GM23338 (cell line): ENCODE data around the gene ITGA1. TPM values are rescaled to one million over a fixed set of nuclear protein-coding genes. Genes with fewer than 3 reads are reported as not detected.

Source experiments
- ATAC-seq: fragments of 200-7000 bp; cut with Tn5 transposase; 3 replicates; pipeline ENCODE4 v1.9.1; 2020
- DNase-seq: peaks from one replicate; pipeline ENCODE4 v3.0.0-alpha.2; 2015; ENCODE audit warnings: low spot score
- H2AFZ ChIP-seq: fragments of 200-600 bp; sonication (generic); 2 replicates; pipeline ENCODE4 v1.8.0; 2016; ENCODE audit warnings: antibody characterized with exemption, mild to moderate bottlenecking, moderate library complexity
- H3F3A ChIP-seq: fragments of 200-600 bp; sonication (generic); replicated peaks from 2 replicates; pipeline ENCODE4 v1.8.0; 2017; ENCODE audit warnings: antibody characterized with exemption, mixed run types, low read depth
- H3K27ac ChIP-seq: fragments of 200-600 bp; sonication (generic); 2 replicates; pipeline ENCODE4 v1.6.1; 2016; ENCODE audit warnings: low read depth
- H3K27me3 ChIP-seq: fragments of 200-600 bp; sonication (generic); 2 replicates; pipeline ENCODE4 v1.8.0; 2016; ENCODE audit warnings: mild to moderate bottlenecking, mixed run types, moderate library complexity; ENCODE audit not compliant: insufficient read depth
- H3K36me3 ChIP-seq: fragments of 200-600 bp; sonication (generic); 2 replicates; pipeline ENCODE4 v1.8.0; 2016; ENCODE audit warnings: mild to moderate bottlenecking; ENCODE audit not compliant: insufficient read depth
- H3K4me1 ChIP-seq: fragments of 200-600 bp; sonication (generic); 2 replicates; pipeline ENCODE4 v1.8.0; 2016; ENCODE audit warnings: mild to moderate bottlenecking, moderate library complexity; ENCODE audit not compliant: insufficient read depth
- H3K4me2 ChIP-seq: fragments of 200-600 bp; sonication (generic); 2 replicates; pipeline ENCODE4 v1.7.1; 2017; ENCODE audit warnings: mixed run types
- H3K4me3 ChIP-seq: fragments of 200-600 bp; sonication (generic); 2 replicates; pipeline ENCODE4 v1.6.1; 2016; ENCODE audit warnings: mixed run types
- H3K79me2 ChIP-seq: fragments of 200-600 bp; sonication (generic); replicated peaks from 2 replicates; pipeline ENCODE4 v1.8.0; 2017; ENCODE audit warnings: mild to moderate bottlenecking; ENCODE audit not compliant: insufficient read depth
- H3K9me2 ChIP-seq: fragments of 200-600 bp; sonication (generic); 2 replicates; pipeline ENCODE4 v1.8.0; 2017; ENCODE audit not compliant: insufficient read depth
- H4K20me1 ChIP-seq: fragments of 200-600 bp; sonication (generic); replicated peaks from 2 replicates; pipeline ENCODE4 v1.8.0; 2017; ENCODE audit warnings: mild to moderate bottlenecking; ENCODE audit not compliant: insufficient read depth
- H3K27ac Mint-ChIP-seq: 2 replicates; pipeline ENCODE4 v1.8.0; 2020; ENCODE audit warnings: inconsistent platforms, mild to moderate bottlenecking, moderate library complexity, mixed read lengths
- H3K27me3 Mint-ChIP-seq: 3 replicates; pipeline ENCODE4 v1.8.0; 2022; ENCODE audit warnings: low read depth, mild to moderate bottlenecking, moderate library complexity, mixed read lengths, inconsistent platforms; ENCODE audit not compliant: insufficient read depth, poor library complexity
- H3K36me3 Mint-ChIP-seq: 3 replicates; pipeline ENCODE4 v1.8.0; 2021; ENCODE audit warnings: low read depth, mild to moderate bottlenecking, inconsistent platforms, moderate library complexity, mixed read lengths
- H3K4me1 Mint-ChIP-seq: 3 replicates; pipeline ENCODE4 v1.8.0; 2020; ENCODE audit warnings: mild to moderate bottlenecking, inconsistent platforms, mixed read lengths
- H3K4me3 Mint-ChIP-seq: 3 replicates; pipeline ENCODE4 v1.8.0; 2021; ENCODE audit warnings: moderate library complexity, mild to moderate bottlenecking, inconsistent platforms, mixed read lengths
- H3K9me3 Mint-ChIP-seq: 3 replicates; pipeline ENCODE4 v1.8.0; 2020; ENCODE audit warnings: moderate library complexity, mild to moderate bottlenecking, inconsistent platforms, mixed read lengths
- CREB1 ChIP-seq: fragments of 250-450 bp; sonication (Bioruptor Pico); IDR thresholded peaks from 2 replicates; pipeline ENCODE4 v1.5.0; 2020; ENCODE audit warnings: low read depth, mild to moderate bottlenecking, moderate library complexity
- EZH2 ChIP-seq: fragments of 200-600 bp; sonication (generic); IDR thresholded peaks from one replicate; pipeline ENCODE4 v1.8.0; 2017; ENCODE audit warnings: antibody characterized with exemption, mild to moderate bottlenecking, low read depth; ENCODE audit not compliant: unreplicated experiment
- EZH2phosphoT487 ChIP-seq: fragments of 200-600 bp; sonication (generic); IDR thresholded peaks from one replicate; pipeline ENCODE4 v1.8.1; 2018; ENCODE audit warnings: antibody characterized with exemption; ENCODE audit not compliant: unreplicated experiment
- JUNB ChIP-seq: IDR thresholded peaks from one replicate; pipeline ENCODE4 v1.6.1; 2016; ENCODE audit warnings: antibody characterized with exemption; ENCODE audit not compliant: unreplicated experiment
- NANOG ChIP-seq: IDR thresholded peaks from 2 replicates; pipeline ENCODE4 v1.6.1; 2016; ENCODE audit warnings: antibody characterized with exemption, borderline replicate concordance
- POLR2AphosphoS5 ChIP-seq: IDR thresholded peaks from 2 replicates; pipeline ENCODE4 v1.6.1; 2016; ENCODE audit warnings: antibody characterized with exemption, low read depth
- STAT1 ChIP-seq: IDR thresholded peaks from one replicate; pipeline ENCODE4 v1.6.1; 2016; ENCODE audit warnings: antibody characterized with exemption; ENCODE audit not compliant: unreplicated experiment
- ZNF114 ChIP-seq: fragments of 250-450 bp; sonication (Bioruptor Pico); IDR thresholded peaks from 2 replicates; pipeline ENCODE4 v1.5.0; 2020; ENCODE audit warnings: mild to moderate bottlenecking, moderate library complexity
- ZNF331 ChIP-seq: fragments of 250-450 bp; sonication (Bioruptor Pico); IDR thresholded peaks from 2 replicates; pipeline ENCODE4 v1.5.0; 2020; ENCODE audit warnings: low read depth, mild to moderate bottlenecking, moderate library complexity
- polyA plus RNA-seq: library from polyadenylated mRNA; unstranded; fragments of >200 nt; fragmentation: Nextera tagmentation; extraction: Ambion mirVana; gene quantifications from 2 replicates; pipeline ENCODE4 v1.2.1, GENCODE V29; 2016
- total RNA-seq: library from RNA; depleted of rRNA; stranded (reverse); fragments of >200 nt; shearing (Covaris generic); gene quantifications from 2 replicates; pipeline ENCODE4 v1.2.3, GENCODE V29; 2014
- TF ChIP-seq, protein P1 (sequence below): IDR thresholded peaks from one replicate; pipeline ENCODE4 v1.6.1; 2018; ENCODE audit warnings: antibody characterized with exemption; ENCODE audit not compliant: unreplicated experiment
- TF ChIP-seq, protein P2 (sequence below), 2 experiments: fragments of 200-600 bp in 1 of 2; sonication (generic) in 1 of 2; conservative IDR thresholded peaks; 2 replicates each; pipeline versions ENCODE4 v1.5.1 to v1.6.1; 2016 to 2017; ENCODE audit warnings: antibody characterized with exemption in 2 of 2, low read depth in 2 of 2, mild to moderate bottlenecking in 2 of 2, moderate library complexity in 1 of 2
- TF ChIP-seq, protein P3 (sequence below): IDR thresholded peaks from 2 replicates; pipeline ENCODE4 v1.6.1; 2016; ENCODE audit warnings: antibody characterized with exemption
- TF ChIP-seq, protein P4 (sequence below): fragments of 250-450 bp; sonication (Bioruptor Pico); IDR thresholded peaks from 2 replicates; pipeline ENCODE4 v1.5.0; 2020; ENCODE audit warnings: mild to moderate bottlenecking, moderate library complexity

ITGA1 gene
- total and polyA plus RNA-seq, 2 experiments from 2014 or later, result 1.8 to 4.9 TPM

DNA sequence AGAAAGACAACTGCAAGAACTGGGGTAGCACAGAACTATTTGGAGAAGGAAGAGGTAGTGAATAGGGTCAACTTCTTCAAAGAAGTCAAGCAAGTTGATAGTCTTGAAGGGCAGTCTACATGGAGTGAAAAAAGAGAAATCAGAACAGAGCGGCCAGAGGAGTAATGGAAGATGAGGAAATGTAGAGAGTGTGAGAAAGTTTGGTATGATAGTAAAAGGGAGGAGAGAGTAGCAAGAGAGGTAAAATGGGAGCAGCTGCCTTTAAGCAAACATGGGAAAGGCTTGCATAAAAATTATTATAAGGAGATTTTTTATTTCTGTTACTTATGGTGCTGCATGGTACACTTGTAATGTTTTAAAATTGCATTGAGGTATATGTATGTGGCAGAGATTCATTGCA, 208.2 kb downstream of the ITGA1 start:
- H3F3A ChIP-seq, result no peaks in the 10 kb centered on the region
- H2AFZ ChIP-seq, result no peak overlapping the region
- no peaks in the 10 kb centered on the region for H3K36me3 Mint-ChIP-seq

More for the DNA sequence above, 208.2 kb downstream of the ITGA1 start:
- Mint-ChIP-seq H3K9me3 (no peaks in the 10 kb centered on the region), H3K4me1 (peaks cover 2% of the 10 kb centered on the region; the same call in 2 of the 3 replicates), H3K27me3 (no peaks in the 10 kb centered on the region), H3K4me3 (no peak overlapping the region), H3K27ac (no peak overlapping the region)
- H3K36me3 ChIP-seq, result no peaks in the 10 kb centered on the region
- H4K20me1 ChIP-seq, result no peaks in the 10 kb centered on the region; the same call in 1 of the 2 replicates
- DNase-seq (no peak), ATAC-seq (no peak)
- TF ChIP-seq, protein P1, sequence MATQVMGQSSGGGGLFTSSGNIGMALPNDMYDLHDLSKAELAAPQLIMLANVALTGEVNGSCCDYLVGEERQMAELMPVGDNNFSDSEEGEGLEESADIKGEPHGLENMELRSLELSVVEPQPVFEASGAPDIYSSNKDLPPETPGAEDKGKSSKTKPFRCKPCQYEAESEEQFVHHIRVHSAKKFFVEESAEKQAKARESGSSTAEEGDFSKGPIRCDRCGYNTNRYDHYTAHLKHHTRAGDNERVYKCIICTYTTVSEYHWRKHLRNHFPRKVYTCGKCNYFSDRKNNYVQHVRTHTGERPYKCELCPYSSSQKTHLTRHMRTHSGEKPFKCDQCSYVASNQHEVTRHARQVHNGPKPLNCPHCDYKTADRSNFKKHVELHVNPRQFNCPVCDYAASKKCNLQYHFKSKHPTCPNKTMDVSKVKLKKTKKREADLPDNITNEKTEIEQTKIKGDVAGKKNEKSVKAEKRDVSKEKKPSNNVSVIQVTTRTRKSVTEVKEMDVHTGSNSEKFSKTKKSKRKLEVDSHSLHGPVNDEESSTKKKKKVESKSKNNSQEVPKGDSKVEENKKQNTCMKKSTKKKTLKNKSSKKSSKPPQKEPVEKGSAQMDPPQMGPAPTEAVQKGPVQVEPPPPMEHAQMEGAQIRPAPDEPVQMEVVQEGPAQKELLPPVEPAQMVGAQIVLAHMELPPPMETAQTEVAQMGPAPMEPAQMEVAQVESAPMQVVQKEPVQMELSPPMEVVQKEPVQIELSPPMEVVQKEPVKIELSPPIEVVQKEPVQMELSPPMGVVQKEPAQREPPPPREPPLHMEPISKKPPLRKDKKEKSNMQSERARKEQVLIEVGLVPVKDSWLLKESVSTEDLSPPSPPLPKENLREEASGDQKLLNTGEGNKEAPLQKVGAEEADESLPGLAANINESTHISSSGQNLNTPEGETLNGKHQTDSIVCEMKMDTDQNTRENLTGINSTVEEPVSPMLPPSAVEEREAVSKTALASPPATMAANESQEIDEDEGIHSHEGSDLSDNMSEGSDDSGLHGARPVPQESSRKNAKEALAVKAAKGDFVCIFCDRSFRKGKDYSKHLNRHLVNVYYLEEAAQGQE, result no peak
- TF ChIP-seq EZH2phosphoT487 (no peak), ZNF114 (no peak), NANOG (no peak), EZH2 (no peak), STAT1 (no peak), POLR2AphosphoS5 (no peak), JUNB (no peak), CREB1 (no peak), ZNF331 (CRISPR knock-in tag) (no peak)
- TF ChIP-seq, protein P2, sequence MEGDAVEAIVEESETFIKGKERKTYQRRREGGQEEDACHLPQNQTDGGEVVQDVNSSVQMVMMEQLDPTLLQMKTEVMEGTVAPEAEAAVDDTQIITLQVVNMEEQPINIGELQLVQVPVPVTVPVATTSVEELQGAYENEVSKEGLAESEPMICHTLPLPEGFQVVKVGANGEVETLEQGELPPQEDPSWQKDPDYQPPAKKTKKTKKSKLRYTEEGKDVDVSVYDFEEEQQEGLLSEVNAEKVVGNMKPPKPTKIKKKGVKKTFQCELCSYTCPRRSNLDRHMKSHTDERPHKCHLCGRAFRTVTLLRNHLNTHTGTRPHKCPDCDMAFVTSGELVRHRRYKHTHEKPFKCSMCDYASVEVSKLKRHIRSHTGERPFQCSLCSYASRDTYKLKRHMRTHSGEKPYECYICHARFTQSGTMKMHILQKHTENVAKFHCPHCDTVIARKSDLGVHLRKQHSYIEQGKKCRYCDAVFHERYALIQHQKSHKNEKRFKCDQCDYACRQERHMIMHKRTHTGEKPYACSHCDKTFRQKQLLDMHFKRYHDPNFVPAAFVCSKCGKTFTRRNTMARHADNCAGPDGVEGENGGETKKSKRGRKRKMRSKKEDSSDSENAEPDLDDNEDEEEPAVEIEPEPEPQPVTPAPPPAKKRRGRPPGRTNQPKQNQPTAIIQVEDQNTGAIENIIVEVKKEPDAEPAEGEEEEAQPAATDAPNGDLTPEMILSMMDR (conservative IDR thresholded peaks at IDR 0.05; ENCODE audit: low read depth in 2 of 2), result no peak
- TF ChIP-seq, protein P3, sequence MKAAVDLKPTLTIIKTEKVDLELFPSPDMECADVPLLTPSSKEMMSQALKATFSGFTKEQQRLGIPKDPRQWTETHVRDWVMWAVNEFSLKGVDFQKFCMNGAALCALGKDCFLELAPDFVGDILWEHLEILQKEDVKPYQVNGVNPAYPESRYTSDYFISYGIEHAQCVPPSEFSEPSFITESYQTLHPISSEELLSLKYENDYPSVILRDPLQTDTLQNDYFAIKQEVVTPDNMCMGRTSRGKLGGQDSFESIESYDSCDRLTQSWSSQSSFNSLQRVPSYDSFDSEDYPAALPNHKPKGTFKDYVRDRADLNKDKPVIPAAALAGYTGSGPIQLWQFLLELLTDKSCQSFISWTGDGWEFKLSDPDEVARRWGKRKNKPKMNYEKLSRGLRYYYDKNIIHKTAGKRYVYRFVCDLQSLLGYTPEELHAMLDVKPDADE, result no peak
- TF ChIP-seq, protein P4, sequence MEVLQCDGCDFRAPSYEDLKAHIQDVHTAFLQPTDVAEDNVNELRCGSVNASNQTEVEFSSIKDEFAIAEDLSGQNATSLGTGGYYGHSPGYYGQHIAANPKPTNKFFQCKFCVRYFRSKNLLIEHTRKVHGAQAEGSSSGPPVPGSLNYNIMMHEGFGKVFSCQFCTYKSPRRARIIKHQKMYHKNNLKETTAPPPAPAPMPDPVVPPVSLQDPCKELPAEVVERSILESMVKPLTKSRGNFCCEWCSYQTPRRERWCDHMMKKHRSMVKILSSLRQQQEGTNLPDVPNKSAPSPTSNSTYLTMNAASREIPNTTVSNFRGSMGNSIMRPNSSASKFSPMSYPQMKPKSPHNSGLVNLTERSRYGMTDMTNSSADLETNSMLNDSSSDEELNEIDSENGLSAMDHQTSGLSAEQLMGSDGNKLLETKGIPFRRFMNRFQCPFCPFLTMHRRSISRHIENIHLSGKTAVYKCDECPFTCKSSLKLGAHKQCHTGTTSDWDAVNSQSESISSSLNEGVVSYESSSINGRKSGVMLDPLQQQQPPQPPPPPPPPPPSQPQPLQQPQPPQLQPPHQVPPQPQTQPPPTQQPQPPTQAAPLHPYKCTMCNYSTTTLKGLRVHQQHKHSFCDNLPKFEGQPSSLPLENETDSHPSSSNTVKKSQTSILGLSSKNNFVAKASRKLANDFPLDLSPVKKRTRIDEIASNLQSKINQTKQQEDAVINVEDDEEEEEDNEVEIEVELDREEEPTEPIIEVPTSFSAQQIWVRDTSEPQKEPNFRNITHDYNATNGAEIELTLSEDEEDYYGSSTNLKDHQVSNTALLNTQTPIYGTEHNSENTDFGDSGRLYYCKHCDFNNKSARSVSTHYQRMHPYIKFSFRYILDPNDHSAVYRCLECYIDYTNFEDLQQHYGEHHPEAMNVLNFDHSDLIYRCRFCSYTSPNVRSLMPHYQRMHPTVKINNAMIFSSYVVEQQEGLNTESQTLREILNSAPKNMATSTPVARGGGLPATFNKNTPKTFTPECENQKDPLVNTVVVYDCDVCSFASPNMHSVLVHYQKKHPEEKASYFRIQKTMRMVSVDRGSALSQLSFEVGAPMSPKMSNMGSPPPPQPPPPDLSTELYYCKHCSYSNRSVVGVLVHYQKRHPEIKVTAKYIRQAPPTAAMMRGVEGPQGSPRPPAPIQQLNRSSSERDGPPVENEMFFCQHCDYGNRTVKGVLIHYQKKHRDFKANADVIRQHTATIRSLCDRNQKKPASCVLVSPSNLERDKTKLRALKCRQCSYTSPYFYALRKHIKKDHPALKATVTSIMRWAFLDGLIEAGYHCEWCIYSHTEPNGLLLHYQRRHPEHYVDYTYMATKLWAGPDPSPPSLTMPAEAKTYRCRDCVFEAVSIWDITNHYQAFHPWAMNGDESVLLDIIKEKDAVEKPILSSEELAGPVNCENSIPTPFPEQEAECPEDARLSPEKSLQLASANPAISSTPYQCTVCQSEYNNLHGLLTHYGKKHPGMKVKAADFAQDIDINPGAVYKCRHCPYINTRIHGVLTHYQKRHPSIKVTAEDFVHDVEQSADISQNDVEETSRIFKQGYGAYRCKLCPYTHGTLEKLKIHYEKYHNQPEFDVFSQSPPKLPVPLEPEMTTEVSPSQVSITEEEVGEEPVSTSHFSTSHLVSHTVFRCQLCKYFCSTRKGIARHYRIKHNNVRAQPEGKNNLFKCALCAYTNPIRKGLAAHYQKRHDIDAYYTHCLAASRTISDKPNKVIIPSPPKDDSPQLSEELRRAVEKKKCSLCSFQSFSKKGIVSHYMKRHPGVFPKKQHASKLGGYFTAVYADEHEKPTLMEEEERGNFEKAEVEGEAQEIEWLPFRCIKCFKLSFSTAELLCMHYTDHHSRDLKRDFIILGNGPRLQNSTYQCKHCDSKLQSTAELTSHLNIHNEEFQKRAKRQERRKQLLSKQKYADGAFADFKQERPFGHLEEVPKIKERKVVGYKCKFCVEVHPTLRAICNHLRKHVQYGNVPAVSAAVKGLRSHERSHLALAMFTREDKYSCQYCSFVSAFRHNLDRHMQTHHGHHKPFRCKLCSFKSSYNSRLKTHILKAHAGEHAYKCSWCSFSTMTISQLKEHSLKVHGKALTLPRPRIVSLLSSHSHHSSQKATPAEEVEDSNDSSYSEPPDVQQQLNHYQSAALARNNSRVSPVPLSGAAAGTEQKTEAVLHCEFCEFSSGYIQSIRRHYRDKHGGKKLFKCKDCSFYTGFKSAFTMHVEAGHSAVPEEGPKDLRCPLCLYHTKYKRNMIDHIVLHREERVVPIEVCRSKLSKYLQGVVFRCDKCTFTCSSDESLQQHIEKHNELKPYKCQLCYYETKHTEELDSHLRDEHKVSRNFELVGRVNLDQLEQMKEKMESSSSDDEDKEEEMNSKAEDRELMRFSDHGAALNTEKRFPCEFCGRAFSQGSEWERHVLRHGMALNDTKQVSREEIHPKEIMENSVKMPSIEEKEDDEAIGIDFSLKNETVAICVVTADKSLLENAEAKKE (CRISPR knock-in tag), result no peak
- no peak overlapping the region for H3K4me2 ChIP-seq
- 0 out of 2 replicates have a peak, but pooled peaks cover under 1% of the 10 kb centered on the region for H3K4me1 ChIP-seq
- no peaks in the 10 kb centered on the region; the same call in 1 of the 2 replicates for H3K9me2 ChIP-seq
- H3K27ac ChIP-seq, result no peak overlapping the region
- no peak overlapping the region for H3K4me3 ChIP-seq
- H3K79me2 ChIP-seq, result 0 out of 2 replicates have a peak, but pooled peaks cover 4% of the 10 kb centered on the region
- no peaks in the 10 kb centered on the region for H3K27me3 ChIP-seq
